Mucosa of rectum (tissue), 2 donors: ENCODE results near the gene KIAA0319L.

Source experiments
- H3K27ac ChIP-seq, 2 donors: one replicate each; pipeline ENCODE4 v1.7.0; 2013; ENCODE audit warnings: inconsistent platforms in 2 of 2, low read depth in 2 of 2, low read length in 2 of 2
- H3K27me3 ChIP-seq, 2 donors: one replicate each; pipeline ENCODE4 v1.7.0; 2013; ENCODE audit warnings: low read length in 2 of 2; ENCODE audit not compliant: control insufficient read depth in 2 of 2, insufficient read depth in 2 of 2
- H3K36me3 ChIP-seq, 2 donors: one replicate each; pipeline ENCODE4 v1.7.0; 2013; ENCODE audit warnings: low read length in 2 of 2; ENCODE audit not compliant: control insufficient read depth in 2 of 2, insufficient read depth in 2 of 2
- H3K4me1 ChIP-seq, 2 donors: one replicate each; pipeline ENCODE4 v1.7.0; 2013; ENCODE audit warnings: low read length in 2 of 2, mild to moderate bottlenecking in 1 of 2; ENCODE audit not compliant: control insufficient read depth in 2 of 2, insufficient read depth in 2 of 2
- H3K4me3 ChIP-seq, 2 donors: one replicate each; pipeline ENCODE4 v1.7.0; 2013; ENCODE audit warnings: low read length in 2 of 2
- H3K9ac ChIP-seq, 2 donors: one replicate each; pipeline ENCODE4 v1.7.0; 2013; ENCODE audit warnings: low read length in 2 of 2, low read depth in 1 of 2, mild to moderate bottlenecking in 1 of 2
- H3K9me3 ChIP-seq, 2 donors: one replicate each; pipeline ENCODE4 v1.7.0; 2013; ENCODE audit warnings: low read length in 2 of 2; ENCODE audit not compliant: control insufficient read depth in 2 of 2
- donor health status: healthy.
- donor health status: Normal muscosa, but diverticular disease.

Gene KIAA0319L

DNA sequence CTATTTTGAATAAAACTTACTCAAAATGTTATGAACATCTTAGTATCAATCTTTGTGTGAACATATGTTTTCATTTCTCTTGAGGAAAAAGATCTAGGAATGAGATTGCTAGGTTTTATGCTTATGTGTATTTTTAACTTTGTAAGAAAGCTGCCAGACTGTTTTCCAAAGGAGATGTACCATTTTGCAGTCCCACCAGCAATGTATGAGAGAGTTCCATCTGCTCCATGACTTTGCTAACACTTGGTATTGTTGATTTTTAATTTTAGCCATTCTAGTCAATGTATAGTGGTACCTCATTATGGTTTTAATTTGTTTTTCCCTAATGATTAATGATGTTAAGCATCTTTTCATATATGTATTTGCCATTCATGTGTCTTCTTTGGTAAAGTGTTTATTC is 156.2 kb downstream of the KIAA0319L start:
- Histone ChIP-seq H3K9me3 (no peaks in the 10 kb centered on the region), H3K27me3 (no peaks in the 10 kb centered on the region), H3K36me3 (peaks cover 38 to 48% of the 10 kb centered on the region in 2 donors), H3K4me1 (no peaks in the 10 kb centered on the region), H3K27ac (no peak overlapping the region), H3K9ac (no peak overlapping the region), H3K4me3 (no peak overlapping the region)

- Histone ChIP-seq H3K4me3 (no peak overlapping the region), H3K4me1 (no peaks in the 10 kb centered on the region), H3K36me3 (peaks cover 51 to 59% of the 10 kb centered on the region in 2 donors), H3K9me3 (no peaks in the 10 kb centered on the region), H3K27ac (no peak overlapping the region), H3K27me3 (no peaks in the 10 kb centered on the region), H3K9ac (no peak overlapping the region)
Measured at GRCh38 chr1:35398739-35399138, 158.5 kb downstream of the KIAA0319L start.

DNA sequence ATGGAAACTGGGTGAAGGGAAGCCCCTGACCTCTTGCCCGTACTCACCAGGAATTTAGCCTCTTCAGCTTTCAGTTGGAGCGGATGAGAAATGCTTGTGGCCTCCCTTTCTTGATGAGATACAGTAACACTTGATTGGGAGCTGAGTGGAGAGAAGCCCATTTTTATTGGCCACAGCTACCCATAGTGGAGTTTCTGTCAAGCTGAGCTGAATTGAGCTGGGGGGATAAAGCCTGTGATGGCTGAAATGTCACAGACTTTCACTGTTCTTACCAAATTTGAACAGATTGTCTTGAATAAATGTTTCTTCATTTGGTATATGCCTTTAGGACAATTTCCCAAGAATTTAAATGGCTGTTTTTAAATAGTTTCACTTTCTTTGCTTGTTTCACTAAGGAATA is 162.8 kb downstream of the KIAA0319L start:
- H3K36me3 ChIP-seq, result peaks cover 48 to 63% of the 10 kb centered on the region in 2 donors
- H3K9ac ChIP-seq, result no peak overlapping the region
- no peak overlapping the region for H3K27ac ChIP-seq
- no peaks in the 10 kb centered on the region for H3K4me1 ChIP-seq
- H3K4me3 ChIP-seq, result no peak overlapping the region
- H3K9me3 ChIP-seq, result no peaks in the 10 kb centered on the region
- H3K27me3 ChIP-seq, result no peaks in the 10 kb centered on the region

- H3K27ac ChIP-seq, result no peak overlapping the region
- H3K36me3 ChIP-seq, result peaks cover 32 to 47% of the 10 kb centered on the region in 2 donors
- no peaks in the 10 kb centered on the region for H3K27me3 ChIP-seq
- no peaks in the 10 kb centered on the region for H3K9me3 ChIP-seq
- no peaks in the 10 kb centered on the region for H3K4me1 ChIP-seq
- H3K4me3 ChIP-seq, result no peak overlapping the region
- H3K9ac ChIP-seq, result no peak overlapping the region
Measured at GRCh38 chr1:35390600-35391494, 166.4 kb downstream of the KIAA0319L start.

DNA sequence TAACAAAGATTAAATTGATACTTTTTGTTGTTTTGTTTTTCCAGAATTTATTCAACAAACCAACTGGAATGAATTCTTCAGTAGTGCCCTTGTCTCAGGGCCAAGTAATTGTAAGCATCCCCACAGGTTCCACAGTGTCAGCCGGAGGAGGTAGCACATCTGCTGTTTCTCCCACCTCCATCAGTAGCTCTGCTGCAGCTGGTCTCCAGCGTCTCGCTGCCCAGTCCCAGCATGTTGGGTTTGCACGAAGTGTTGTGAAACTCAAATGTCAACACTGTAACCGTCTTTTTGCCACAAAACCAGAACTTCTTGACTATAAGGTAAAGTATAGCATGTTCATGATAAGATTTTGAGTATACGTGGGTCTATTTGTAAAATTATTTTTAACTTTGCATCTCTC is 170.2 kb downstream of the KIAA0319L start:
- Histone ChIP-seq H3K4me1 (no peaks in the 10 kb centered on the region), H3K4me3 (no peak overlapping the region), H3K27ac (no peak overlapping the region), H3K9ac (no peak overlapping the region), H3K27me3 (no peaks in the 10 kb centered on the region), H3K9me3 (no peaks in the 10 kb centered on the region), H3K36me3 (peaks cover 15 to 24% of the 10 kb centered on the region in 2 donors)

- H3K36me3 ChIP-seq, result peaks cover 15 to 23% of the 10 kb centered on the region in 2 donors
Measured at GRCh38 chr1:35386290-35386689, 170.9 kb downstream of the KIAA0319L start.

More at GRCh38 chr1:35386290-35386689, 170.9 kb downstream of the KIAA0319L start:
- Histone ChIP-seq H3K4me1 (no peaks in the 10 kb centered on the region), H3K27ac (no peak overlapping the region), H3K9ac (no peak overlapping the region), H3K4me3 (no peak overlapping the region), H3K9me3 (no peaks in the 10 kb centered on the region), H3K27me3 (no peaks in the 10 kb centered on the region)
